ENCODE measurements around the gene AMBRA1.

GRCh38 chr11:46616551-46617133, 22.8 kb upstream of the AMBRA1 start:
- TF ChIP-seq TSHZ2 (CRISPR knock-in tag; IDR thresholded peaks at IDR 0.05) (no peak), PATZ1 (CRISPR knock-in tag; IDR thresholded peaks at IDR 0.05; ENCODE audit: borderline replicate concordance) (no peak), BACH2 (CRISPR knock-in tag; IDR thresholded peaks at IDR 0.05; ENCODE audit: borderline replicate concordance) (no peak), ZC3H10 (CRISPR knock-in tag; IDR thresholded peaks at IDR 0.05) (no peak), RARB (CRISPR knock-in tag; IDR thresholded peaks at IDR 0.05) (no peak), OSR1 (CRISPR knock-in tag; IDR thresholded peaks at IDR 0.05) (no peak), ZFP30 (CRISPR knock-in tag; IDR thresholded peaks at IDR 0.05) (no peak), ISL1 (CRISPR knock-in tag; IDR thresholded peaks at IDR 0.05) (no peak), ZNF8 (CRISPR knock-in tag; IDR thresholded peaks at IDR 0.05) (no peak), TCF4 (CRISPR knock-in tag; IDR thresholded peaks at IDR 0.05; ENCODE audit: borderline replicate concordance) (no peak), ZFP3 (CRISPR knock-in tag; IDR thresholded peaks at IDR 0.05) (no peak), CREB5 (CRISPR knock-in tag; IDR thresholded peaks at IDR 0.05; ENCODE audit: low read depth) (no peak), PPARA (CRISPR knock-in tag; IDR thresholded peaks at IDR 0.05; ENCODE audit: borderline replicate concordance) (no peak)

All from SK-N-SH treated with all-trans-retinoic acid at 6 μM for 48 hours (cell line).